ENCODE results near the gene WDR4.
"Not testable (repeated sequence)": the region's sequence is repeated elsewhere in the genome, so short reads cannot be mapped to it uniquely, and the experiment has no call there.

The WDR4 gene

GRCh38 chr21:42878993-42879787 lies at the start of gene WDR4:
TSS of gene WDR4 (minus strand) at chr21:42879539. CDS start at chr21:42879495, 44 bp downstream.
- DNase-seq: peak; percentile 97

- DNase-seq: not testable (repeated sequence)
These were observed 48.3 kb upstream of the WDR4 start for GRCh38 chr21:42927474-42928200.

GRCh38 chr21:42925114-42925926 lies 46.0 kb upstream of the WDR4 start, which contains the start of gene ERVH48-1:
TSS of gene ERVH48-1 (minus strand) at chr21:42925630. CDS start at chr21:42919006, 6,624 bp downstream.
- no peak for DNase-seq

- DNase-seq: no peak
These were observed 45.1 kb upstream of the WDR4 start for GRCh38 chr21:42924433-42924751.

GRCh38 chr21:42923553-42924432 lies 44.5 kb upstream of the WDR4 start:
- peak; percentile 71 for DNase-seq

GRCh38 chr21:42922918-42923317 lies 43.6 kb upstream of the WDR4 start:
- no peak for DNase-seq

GRCh38 chr21:42921927-42922326 lies 42.6 kb upstream of the WDR4 start:
- DNase-seq: no peak

GRCh38 chr21:42918291-42918690 lies 39.0 kb upstream of the WDR4 start:
- DNase-seq: no peak

- DNase-seq: no peak
These were observed 34.1 kb upstream of the WDR4 start for GRCh38 chr21:42913476-42913875.

- not testable (repeated sequence) for DNase-seq
These were observed 32.6 kb upstream of the WDR4 start for GRCh38 chr21:42911920-42912319.

- DNase-seq: not testable (repeated sequence)
These were observed 29.1 kb upstream of the WDR4 start for GRCh38 chr21:42908484-42908883.

- no peak for DNase-seq
These were observed 26.9 kb upstream of the WDR4 start for GRCh38 chr21:42906233-42906632.

GRCh38 chr21:42905195-42905594 lies 25.9 kb upstream of the WDR4 start:
- DNase-seq: no peak

- no peak for DNase-seq
These were observed 24.5 kb upstream of the WDR4 start for GRCh38 chr21:42903817-42904216.

- no peak for DNase-seq
These were observed 21.1 kb upstream of the WDR4 start for GRCh38 chr21:42900446-42900845.

- DNase-seq: peak; percentile 100
These were observed 13.8 kb upstream of the WDR4 start, which contains the start of gene NDUFV3 for GRCh38 chr21:42892931-42893755. TSS of gene NDUFV3 (plus strand) at chr21:42893309. CDS start at chr21:42893334, 25 bp downstream.

- no peak for DNase-seq
These were observed 13.2 kb upstream of the WDR4 start for GRCh38 chr21:42892582-42892930.

- no peak for DNase-seq
These were observed 8.0 kb upstream of the WDR4 start for GRCh38 chr21:42887326-42887725.

- DNase-seq: no peak
These were observed 4.6 kb upstream of the WDR4 start for GRCh38 chr21:42883921-42884320.

GRCh38 chr21:42880352-42880751 lies 1.0 kb upstream of the WDR4 start:
- no peak for DNase-seq

GRCh38 chr21:42878678-42878992 lies 704 bp downstream of the WDR4 start:
- no peak for DNase-seq

- not testable (repeated sequence) for DNase-seq
These were observed 3.5 kb downstream of the WDR4 start for GRCh38 chr21:42875811-42876210.
